Measurements from ENCODE around the gene BEAN1. TPM values are rescaled to one million over a fixed set of nuclear protein-coding genes. Genes with fewer than 3 reads are reported as not detected.
A peak's percentile ranks its signal among the peaks of the same experiment; 100 is the strongest.

The BEAN1 gene
- total and polyA plus RNA-seq, 9 of the 15 experiments (the other 6 are each of a cell fraction or from before 2014, with no cell fraction given): not detected

DNA sequence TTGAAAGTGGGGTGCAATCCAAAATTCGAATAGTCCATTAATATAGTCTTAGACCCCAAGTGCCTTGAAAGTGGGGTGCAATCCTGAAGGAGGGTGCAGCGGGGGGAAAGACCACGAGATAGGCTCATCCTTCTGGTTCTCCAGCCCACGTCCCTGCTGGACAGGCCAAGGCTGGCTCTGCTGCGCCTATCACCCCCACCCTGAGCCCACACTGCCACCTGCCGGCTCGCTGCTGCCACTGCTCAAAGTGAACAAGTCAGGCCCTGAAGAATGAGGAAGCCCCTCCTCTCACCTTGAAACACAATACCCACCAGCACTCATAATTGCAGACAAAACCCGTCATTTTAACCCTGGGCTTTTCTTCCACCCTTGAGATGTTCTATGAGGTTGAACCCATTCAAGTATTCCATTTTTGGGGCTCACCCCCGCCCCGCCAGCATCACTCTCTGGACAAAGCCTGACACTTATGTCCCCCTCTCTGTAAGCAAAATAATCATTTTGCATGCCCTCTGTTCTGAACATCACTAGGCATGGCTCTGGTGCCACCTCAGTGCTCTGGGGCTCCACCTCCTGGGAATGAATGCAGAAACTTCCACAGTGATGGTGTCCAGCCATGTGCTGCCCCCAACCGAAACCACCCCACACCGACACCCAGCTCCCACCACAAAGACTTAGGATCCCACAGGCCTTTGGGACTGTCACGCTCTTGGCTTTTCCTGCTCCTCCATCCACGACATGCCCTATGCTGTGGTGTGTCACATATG is 56.8 kb downstream of the BEAN1 start (continued):
- TF ChIP-seq, protein P1, sequence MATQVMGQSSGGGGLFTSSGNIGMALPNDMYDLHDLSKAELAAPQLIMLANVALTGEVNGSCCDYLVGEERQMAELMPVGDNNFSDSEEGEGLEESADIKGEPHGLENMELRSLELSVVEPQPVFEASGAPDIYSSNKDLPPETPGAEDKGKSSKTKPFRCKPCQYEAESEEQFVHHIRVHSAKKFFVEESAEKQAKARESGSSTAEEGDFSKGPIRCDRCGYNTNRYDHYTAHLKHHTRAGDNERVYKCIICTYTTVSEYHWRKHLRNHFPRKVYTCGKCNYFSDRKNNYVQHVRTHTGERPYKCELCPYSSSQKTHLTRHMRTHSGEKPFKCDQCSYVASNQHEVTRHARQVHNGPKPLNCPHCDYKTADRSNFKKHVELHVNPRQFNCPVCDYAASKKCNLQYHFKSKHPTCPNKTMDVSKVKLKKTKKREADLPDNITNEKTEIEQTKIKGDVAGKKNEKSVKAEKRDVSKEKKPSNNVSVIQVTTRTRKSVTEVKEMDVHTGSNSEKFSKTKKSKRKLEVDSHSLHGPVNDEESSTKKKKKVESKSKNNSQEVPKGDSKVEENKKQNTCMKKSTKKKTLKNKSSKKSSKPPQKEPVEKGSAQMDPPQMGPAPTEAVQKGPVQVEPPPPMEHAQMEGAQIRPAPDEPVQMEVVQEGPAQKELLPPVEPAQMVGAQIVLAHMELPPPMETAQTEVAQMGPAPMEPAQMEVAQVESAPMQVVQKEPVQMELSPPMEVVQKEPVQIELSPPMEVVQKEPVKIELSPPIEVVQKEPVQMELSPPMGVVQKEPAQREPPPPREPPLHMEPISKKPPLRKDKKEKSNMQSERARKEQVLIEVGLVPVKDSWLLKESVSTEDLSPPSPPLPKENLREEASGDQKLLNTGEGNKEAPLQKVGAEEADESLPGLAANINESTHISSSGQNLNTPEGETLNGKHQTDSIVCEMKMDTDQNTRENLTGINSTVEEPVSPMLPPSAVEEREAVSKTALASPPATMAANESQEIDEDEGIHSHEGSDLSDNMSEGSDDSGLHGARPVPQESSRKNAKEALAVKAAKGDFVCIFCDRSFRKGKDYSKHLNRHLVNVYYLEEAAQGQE (IDR thresholded peaks at IDR 0.05; ENCODE audit: borderline replicate concordance): peak; percentile 77
- TF ChIP-seq, protein P1 (CRISPR knock-in tag; IDR thresholded peaks at IDR 0.05; ENCODE audit: low read depth): no peak

All from K562 (cell line).